A172 (cell line): ENCODE data around the gene ACAA2. TPM values are rescaled to one million over a fixed set of nuclear protein-coding genes. Genes with fewer than 3 reads are reported as not detected.
A peak's percentile ranks its signal among the peaks of the same experiment; 100 is the strongest.
"Not testable (repeated sequence)": the region's sequence is repeated elsewhere in the genome, so short reads cannot be mapped to it uniquely, and the experiment has no call there.

Experiments
- DNase-seq: peaks from one replicate; pipeline ENCODE4 v3.0.0-alpha.2; 2015; ENCODE audit warnings: low spot score
- total RNA-seq: library from RNA; depleted of rRNA; stranded (reverse); fragments of >200 nt; shearing (Covaris generic); gene quantifications from 2 replicates; pipeline ENCODE4 v1.2.3, GENCODE V29; 2014

The ACAA2 gene
- total RNA-seq, 1 experiment from 2014 or later: 61.0 TPM

- DNase-seq: no peak
Observed at GRCh38 chr18:49811151-49811938, 2.0 kb downstream of the ACAA2 start.

DNA sequence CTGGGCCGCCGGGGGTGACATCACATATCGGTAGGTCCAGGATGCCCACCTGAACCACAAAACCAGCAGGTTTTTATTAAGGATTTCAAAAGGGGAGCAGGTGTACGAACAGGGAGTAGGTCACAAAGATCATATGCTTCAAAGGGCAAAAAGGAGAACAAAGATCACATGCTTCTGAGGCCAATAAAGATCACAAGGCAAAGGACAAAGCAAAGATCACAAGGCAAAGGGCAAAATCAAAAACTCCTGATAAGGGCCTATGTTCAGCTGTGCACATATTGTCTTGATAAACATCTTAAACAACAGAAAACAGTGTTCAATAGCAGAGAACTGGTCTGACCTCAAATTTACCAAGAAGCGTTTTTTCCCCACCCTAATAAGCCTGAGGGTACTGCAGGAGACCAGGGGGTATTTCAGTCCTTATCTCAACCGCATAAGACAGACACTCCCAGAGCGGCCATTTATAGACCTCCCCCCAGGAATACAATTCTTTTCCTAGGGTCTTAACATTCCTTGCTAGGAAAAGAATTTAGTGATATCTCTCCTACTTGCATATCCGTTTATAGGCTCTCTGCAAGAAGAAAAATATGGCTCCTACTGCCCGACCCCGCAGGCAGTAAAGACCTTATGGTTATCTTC is 4.7 kb downstream of the ACAA2 start:
- DNase-seq: not testable (repeated sequence)

- no peak for DNase-seq
Observed at GRCh38 chr18:49804096-49804495, 9.2 kb downstream of the ACAA2 start.

GRCh38 chr18:49802623-49803022 is 10.7 kb downstream of the ACAA2 start:
- no peak for DNase-seq

DNA sequence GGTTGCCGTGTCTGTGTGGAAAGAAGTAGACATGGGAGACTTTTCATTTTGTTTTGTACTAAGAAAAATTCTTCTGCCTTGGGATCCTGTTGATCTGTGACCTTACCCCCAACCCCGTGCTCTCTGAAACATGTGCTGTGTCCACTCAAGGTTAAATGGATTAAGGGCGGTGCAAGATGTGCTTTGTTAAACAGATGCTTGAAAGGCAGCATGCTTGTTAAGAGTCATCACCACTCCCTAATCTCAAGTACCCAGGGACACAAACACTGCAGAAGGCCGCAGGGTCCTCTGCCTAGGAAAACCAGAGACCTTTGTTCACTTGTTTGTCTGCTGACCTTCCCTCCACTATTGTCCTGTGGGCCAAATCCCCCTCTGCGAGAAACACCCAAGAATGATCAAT is 12.8 kb downstream of the ACAA2 start:
- DNase-seq: not testable (repeated sequence)

GRCh38 chr18:49799806-49800205 is 13.5 kb downstream of the ACAA2 start:
- DNase-seq: not testable (repeated sequence)

GRCh38 chr18:49798001-49798400 is 15.3 kb downstream of the ACAA2 start:
- DNase-seq: no peak

- DNase-seq: no peak
Observed at GRCh38 chr18:49795612-49796552, 17.5 kb downstream of the ACAA2 start.

GRCh38 chr18:49794743-49795142 is 18.6 kb downstream of the ACAA2 start:
- DNase-seq: no peak

DNA sequence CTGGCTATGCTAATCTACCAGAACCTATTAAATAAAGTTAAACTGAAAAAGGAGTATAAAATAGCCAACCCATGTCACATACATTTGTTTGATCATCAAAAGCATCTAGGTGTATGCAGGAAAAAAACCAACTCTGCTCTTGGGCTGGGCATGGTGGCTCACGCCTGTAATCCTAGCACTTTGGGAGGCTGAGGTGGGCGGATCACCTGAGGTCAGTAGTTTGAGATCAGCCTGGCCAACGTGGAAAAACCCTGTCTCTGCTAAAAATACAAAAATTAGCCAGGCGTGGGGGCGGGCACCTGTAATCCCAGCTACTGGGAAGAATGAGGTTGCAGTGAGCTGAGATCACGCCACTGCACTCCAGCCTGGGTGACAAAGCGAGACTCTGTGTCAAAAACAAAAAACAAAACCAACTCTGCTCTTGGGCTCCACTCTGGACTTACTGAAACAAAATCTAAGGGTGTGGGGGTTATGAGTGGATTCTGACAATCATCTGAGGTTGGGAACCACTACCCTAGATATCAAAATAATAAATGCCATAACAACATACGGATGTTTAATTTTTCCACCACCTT is 23.7 kb downstream of the ACAA2 start:
- not testable (repeated sequence) for DNase-seq

DNA sequence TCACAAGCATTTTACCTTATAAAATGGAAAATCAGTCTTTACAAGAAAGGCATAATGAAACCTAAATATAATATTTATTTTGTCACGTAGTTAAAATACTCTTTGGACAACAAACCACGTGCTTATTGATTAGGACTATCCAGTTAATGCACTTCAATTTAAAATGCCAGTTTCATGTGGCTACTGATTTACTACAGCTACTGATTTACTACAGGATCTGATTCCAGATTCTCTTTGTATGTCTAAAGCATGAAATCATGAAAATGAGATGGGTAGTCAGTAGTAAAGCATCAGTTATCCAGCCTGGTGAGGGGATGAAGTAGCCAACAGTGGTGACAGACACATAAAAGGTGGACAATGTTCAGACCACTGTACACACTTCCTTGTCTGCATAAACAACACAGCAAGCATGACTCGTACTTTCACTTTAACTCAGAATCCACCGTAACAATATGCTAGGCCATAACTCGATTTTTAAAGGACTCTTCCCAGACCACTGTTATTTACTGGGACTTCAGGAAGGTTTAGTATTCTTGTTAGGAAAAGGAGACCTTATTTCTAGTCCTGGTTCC is 24.9 kb downstream of the ACAA2 start:
- DNase-seq: no peak

GRCh38 chr18:49786019-49786720 is 27.2 kb downstream of the ACAA2 start:
- no peak for DNase-seq

- no peak for DNase-seq
Observed at GRCh38 chr18:49784427-49785185, 28.7 kb downstream of the ACAA2 start.

DNA sequence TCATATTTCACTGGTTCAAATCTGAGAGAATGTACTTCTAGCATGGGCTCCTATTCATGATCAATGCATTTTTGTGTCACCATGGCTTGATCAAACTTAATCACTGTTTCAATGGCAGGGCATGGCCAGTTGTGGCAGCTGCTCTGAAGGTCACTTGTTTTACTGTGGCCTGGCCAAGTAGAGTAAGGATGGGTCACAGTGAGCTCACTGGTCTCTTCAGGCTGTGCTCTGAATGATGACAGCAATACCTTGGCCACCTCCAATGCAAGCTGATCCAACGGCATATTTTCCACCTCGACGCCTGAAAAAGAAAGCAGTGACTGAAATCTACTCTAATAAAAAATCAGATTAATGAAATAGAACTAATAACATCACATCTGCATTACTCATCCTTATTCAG is 29.7 kb downstream of the ACAA2 start:
- DNase-seq: not testable (repeated sequence)

DNA sequence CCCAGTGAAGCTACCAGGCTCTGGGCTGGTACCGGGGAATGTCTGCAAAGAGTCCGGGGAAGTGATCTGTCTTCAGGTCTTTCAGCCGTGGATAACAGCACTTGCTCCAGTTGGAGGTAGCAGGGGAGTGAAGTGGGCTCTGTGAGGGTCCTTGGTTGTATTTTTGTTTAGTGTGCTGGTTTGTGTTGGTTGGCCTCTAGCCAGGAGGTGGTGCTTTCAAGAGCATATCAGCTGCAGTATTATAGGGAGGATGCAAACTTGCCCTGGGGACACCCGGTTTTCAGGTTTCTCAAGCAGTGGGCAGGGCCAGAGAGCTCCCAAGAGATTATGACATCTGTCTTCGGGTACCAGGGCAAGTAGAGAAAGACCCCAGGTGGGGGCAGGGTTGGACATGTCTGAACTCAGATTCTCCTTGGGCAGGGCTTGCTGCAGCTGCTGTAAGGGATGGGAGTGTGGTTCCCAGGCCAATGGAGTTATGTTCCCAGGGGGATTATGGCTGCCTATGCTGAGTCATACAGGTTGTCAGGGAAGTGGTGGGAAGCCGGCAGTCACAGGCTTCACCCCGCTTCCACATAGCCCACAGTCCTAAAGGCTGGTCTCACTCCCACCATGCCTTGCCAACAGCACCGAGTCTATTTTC is 34.4 kb downstream of the ACAA2 start:
- peak; percentile 42 for DNase-seq

GRCh38 chr18:49769047-49769728 is 44.1 kb downstream of the ACAA2 start:
- no peak for DNase-seq

DNA sequence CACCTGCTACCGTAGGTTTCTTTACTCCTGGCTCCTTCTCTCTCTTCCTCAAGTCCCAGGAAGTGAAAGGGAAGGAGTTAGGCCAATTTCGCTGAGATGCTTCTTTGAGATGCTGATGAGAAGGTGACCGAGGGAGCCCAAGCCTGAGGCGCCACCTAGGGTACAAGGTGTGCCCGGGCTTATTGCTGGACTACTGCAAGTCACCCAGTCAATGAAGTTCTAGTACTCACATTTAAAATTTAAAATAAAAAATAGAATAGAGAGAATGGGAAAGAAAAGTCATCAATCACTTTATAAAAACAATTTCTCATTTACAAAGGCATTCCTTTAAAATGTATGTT is 45.3 kb downstream of the ACAA2 start:
- DNase-seq: peak; percentile 30

DNA sequence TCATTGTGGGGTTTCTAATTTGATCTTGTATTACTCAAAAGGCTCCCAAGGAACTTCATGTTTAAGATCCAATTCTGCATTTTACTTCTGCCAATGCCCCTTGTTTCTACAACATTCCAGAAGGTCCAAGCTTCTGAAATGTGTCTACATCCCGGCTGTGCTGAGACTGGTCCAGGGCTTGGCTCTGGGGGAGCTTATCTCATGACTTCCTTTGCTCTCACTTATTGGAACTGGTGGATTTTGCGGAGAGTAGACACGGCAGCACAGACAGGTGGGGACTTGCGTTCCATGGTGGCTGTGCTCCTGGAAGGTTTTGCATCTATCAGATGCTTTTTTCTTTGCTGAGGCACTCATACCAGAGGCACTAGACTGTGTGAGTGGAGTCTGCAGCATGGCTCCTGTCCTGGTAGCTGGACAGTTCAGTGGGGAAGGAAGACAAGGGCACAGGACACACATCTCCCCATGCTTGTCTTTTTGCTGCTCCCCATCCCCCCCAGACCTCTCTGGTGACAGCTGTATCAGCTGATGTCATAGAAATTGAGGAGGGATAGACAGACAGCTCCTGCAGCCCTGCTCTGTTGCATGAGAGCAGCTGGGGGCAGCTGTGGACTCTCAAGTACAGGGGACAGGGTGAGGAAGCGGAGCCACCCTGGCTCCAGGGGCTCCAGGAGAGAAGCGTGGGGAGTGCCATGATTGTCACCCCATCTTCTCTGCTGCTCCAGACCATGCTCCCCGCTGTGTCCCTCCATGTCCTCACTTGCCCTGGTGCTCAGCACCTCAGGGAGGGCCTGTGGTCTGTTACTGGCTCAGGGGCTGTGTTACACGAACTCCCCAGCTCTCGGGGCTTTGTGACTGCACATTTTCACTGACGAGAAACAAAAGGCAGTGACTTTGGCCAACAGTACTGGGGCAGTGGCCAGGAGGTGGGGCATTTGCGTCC is 46.0 kb downstream of the ACAA2 start:
- DNase-seq: no peak
